Lung microvascular endothelial cell (primary cell): ENCODE measurements around the gene PRKAR1B. TPM values are rescaled to one million over a fixed set of nuclear protein-coding genes. Genes with fewer than 3 reads are reported as not detected.
A peak's percentile ranks its signal among the peaks of the same experiment; 100 is the strongest.
"Not testable (repeated sequence)": the region's sequence is repeated elsewhere in the genome, so short reads cannot be mapped to it uniquely, and the experiment has no call there.

Source experiments
- DNase-seq, 2 donors: peaks; one replicate each; pipeline versions ENCODE4 v3.0.0 to v3.0.0-alpha.2; 2010; ENCODE audit warnings: low read depth in 2 of 2
- total RNA-seq: library from RNA; depleted of rRNA; stranded (reverse); fragments of >200 nt; gene quantifications from 2 replicates; pipeline ENCODE4 v1.2.1, GENCODE V29; 2014

Gene PRKAR1B
- total RNA-seq, 1 donor from 2014 or later, result 71.8 TPM

DNA sequence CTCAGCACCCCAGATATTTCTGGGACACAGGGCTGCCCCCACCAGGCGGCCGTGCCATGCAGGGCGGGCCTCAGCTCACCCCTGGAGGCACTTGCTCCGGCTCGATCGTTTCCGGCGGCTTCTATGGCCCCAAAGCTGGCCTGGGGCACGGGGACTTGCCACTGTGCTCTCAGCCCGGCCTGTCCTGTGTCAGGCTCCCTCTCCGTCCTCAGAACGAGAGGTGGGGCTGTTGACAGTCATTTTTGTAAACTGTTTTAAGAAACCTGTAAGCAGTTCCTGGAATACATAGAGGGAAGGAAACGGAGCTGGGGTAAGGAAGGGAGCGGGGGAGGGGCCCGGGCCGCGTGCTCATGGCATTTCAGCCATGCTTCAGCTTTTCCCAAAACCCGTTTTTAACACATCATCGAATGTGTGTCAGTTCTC is 30.7 kb upstream of the PRKAR1B start:
- DNase-seq, result no peak

DNA sequence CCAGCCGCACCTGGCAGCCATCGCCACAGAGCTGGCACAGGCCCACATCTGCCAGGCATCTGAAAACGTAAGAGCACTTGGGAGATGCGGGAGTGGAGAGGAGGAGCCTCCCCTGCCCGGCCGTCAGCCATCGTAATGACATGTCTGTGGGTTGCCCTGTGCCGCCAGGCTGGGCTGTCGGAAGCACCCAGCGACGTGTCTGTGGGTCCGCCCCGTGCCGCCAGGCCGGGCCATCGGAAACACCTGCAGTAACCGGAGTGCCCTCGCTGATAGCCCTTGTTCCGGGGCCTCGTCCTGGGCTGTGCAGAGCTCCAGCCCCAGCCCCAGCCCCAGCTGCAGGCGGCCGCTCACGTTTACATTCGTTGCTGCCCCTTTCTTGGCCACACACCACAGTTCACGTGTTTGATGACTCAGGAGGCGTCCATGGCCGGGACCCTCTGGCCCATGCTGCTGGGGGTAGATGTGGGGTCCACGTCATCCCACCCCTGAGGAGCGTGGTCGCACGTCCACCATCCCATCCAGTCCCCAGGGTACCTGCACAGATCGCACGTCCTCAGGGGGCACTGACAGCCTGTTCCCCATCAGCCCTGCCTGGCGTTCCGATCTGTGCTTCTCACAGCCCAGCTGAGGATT is 30.0 kb upstream of the PRKAR1B start:
- no peak for DNase-seq

DNA sequence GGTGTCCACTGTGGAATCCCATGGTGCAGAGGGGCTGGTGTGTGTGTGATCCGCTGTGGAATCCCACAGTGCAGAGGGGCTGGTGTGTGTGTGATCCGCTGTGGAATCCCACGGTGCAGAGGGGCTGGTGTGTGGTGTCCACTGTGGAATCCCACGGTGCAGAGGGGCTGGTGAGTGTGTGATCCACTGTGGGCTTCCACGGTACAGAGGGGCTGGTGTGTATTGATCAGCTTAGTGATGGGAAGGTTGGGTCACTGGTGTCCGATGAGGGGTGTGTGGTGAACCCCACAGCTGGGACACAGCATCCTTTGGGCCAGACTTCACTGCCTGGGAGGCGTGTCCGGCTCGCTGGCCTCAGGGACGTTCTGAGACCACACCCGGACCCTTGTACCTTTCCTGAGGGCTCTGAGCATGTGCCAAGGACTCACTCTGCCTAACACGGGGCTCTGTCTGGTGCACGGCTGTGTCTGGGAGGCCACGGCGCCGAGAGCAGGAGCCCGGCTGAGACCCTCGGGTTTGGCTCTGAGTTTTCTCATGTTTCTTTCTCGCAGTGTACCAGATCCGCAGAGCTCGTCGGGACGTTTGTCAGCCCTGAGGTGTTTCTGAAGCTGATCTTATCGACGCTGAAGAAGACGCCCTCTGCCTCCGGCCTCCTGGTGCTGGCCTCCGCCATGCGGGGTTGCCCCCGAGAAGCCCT is 29.3 kb upstream of the PRKAR1B start:
- no peak for DNase-seq

DNA sequence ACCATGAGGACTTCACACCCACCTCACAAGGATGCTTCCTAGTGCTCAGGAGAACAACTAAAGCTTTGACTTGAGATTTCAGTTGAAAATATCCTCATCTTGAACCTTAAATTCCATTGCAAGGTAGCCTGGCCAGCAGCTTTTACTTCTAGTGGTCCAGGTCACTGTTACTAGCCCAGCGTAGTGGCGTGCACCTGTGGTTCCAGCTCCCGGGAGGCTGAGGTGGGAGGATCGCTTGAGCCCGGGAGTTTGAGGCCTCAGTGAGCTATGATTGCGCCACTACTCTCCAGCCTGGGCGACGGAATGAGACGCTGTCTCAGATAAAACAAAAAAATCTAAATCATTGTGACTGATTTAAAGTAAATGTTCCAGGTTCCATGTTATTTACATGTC is 28.3 kb upstream of the PRKAR1B start:
- DNase-seq, result no peak

DNA sequence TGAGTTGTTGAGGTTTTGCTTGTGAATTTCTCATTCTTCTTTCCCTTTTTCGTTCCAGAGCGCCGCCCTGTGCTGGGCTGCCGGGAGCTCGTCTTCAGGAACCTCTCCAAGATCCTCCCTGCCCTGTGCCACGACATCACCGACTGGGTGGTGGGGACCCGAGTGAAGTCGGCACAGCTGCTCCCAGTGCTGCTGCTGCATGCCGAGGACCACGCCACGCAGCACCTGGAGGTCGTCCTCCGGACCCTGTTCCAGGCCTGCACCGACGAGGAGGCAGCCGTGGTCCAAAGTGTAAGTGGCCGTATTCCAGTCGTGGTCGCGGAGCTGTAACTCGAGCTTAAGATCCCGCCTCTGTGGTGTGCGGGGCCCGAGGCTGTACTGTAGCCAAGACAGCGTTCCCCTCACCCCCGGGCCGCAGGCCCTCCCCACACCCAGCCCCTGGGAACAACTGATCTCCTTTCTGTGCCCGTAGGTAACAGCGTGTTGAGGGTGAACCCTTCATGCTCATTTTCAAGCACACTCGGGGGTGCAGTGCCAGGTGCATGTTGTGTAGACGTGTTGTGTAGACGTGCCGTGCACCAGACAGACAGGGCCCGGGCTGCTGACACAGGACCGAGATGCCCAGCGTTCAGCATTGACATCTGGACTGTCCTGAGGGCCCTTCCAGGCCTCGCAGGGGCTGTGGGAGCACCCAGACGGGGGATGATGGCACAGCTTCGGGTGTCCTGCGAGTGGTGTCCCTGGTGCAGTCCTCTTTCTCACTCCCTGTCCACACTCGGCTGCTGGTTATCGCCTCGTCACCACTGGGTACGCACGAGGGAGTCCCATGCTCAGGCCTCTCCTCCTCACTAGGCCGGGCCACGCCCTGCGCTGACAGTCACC is 27.7 kb upstream of the PRKAR1B start:
- DNase-seq, result no peak

DNA sequence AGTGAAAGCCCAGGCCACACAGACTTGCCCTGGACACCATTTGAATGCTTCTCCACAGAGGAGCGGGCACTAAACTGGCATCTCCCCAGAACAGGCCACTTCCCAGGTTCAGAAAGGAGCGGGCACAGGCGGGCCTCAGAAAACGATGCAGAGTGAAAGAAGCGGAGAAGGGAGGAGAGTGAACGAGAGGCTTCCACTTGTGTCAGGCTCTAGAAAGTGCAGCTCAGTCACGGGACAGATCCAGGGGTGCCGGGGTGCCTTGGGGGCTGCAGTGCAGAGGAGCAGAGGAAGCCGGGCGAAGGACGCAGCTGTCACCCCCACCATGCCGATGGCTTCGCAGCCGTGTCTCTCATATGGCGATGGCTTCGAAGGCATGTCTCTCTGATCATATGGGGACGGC is 26.1 kb upstream of the PRKAR1B start:
- no peak for DNase-seq

DNA sequence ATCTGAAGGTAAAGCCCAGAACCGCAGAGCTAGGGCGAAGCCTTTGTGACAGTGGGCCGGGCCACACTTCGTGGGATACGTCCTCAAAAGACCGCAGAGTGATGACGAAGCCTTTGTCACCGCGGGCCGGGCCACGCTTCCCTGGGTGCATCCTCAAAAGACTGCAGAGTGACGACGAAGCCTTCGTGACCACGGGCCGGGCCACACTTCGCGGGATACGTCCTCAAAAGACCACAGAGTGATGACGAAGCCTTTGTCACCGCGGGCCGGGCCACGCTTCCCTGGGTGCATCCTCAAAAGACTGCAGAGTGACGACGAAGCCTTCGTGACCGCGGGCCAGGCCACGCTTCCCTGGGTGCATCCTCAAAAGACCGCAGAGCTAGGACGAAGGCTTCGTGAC is 25.2 kb upstream of the PRKAR1B start:
- DNase-seq, result not testable (repeated sequence)

DNA sequence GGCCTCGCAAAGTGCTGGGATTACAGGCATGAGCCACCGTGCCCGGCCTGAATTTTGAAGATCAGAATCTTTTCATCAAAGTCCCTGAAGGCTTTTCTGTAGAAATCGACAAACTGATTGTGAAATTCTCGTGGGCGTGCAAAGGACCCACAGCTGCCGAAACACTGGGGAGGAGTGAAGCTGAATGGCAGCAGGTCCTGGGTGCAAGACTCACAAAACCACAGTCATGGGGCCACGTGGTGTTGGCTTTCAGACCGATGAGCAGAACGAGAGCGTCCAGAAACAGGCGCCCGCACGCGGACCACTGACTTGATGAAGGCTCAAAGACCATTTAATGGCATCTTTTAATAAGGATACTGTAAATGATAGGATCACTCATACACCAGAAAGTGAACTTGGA is 24.7 kb upstream of the PRKAR1B start:
- DNase-seq, result no peak

DNA sequence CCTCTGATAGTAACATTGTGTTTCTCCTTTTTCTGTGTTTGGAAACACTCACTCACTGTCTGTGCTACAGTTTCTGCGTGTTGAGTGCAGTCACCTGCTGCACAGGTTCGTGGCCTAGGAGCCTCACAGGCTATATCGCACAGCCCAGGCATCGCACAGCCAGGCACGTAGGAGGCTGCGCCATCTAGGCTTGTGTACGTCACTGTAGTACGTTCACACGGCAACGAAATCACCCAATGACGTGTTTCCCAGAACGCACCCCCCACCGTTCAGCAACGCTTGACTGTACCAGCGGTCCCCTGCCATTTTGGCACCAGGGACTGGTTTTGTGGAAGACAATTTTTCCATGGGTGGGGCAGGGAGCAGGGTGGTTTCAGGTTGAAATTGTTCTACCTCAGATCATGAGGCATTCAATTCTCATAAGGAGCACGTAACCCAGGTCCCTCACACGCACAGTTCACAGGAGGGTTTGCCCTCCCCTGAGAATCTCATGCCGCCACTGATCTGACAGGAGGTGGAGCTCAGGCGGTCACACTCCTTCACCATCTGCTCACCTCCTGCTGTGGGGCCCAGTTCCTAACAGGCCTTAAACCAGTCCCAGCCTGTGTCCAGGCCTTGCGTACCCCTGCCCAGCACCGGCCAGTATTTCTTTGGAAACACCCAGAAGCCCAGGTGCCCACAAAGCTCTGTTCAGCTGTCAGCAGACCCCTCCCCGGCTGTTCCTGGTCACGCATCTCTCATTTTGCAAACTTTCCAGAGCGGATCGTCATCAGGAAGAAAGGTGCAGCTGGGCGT is 23.2 kb upstream of the PRKAR1B start:
- no peak for DNase-seq

DNA sequence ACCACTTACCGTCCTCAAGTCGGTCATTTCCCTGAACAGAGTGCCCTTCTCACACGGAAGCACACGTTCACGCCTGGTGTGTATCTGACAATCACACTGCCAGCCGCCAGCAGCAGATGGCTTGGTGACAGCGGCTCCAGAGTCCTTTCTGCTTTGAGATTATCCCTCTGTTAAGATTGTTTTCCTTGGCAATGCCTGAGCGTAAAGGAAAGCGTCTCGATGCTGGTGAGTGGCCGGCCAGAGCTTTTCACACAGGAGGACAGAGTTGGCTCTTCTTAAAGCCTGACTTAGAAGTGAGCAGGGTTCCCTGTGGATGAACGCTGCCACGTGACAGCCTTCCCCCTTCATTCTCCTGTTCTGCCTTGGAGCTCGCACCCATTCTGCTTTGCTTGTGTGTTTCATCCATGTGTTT is 22.1 kb upstream of the PRKAR1B start:
- no peak for DNase-seq

DNA sequence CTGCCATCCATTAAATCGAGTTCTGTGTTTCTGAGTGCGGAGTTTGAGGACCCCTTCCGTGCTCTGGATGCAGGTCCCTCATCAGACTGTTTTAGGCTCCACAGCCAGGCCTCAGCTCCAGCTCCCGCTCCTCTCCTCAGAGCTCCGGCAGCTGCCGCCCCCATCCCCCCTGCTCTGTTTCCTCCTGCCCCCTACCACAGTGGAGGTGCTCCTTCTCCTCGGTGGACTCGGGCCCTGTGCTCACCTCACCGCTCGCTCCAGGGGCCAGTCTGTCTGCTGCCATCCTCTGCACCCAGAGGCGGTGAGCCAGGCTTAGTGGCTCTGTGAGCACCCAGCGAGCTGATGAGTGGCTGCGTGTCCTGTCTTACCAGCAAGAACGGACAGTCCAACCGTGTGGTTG is 21.4 kb upstream of the PRKAR1B start:
- no peak for DNase-seq

DNA sequence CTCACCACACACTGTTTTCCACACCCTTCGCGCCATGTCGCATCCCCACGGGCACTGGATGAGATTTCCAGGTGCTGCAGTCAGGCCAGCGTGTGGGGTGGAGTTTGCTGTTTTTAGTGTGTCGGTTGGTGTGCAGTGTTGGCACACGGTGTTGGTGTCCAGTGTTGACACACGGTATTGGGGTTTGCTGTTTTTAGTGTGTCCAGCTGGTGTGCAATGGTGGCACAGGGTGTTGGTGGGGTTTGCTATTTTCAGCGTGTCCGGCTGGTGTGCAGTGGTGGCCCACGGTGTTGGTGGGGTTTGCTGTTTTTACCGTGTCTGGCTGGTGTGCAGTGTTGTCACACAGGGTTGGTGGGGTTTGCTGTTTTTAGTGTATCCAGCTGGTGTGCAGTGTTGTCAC is 20.1 kb upstream of the PRKAR1B start:
- DNase-seq, result no peak

DNA sequence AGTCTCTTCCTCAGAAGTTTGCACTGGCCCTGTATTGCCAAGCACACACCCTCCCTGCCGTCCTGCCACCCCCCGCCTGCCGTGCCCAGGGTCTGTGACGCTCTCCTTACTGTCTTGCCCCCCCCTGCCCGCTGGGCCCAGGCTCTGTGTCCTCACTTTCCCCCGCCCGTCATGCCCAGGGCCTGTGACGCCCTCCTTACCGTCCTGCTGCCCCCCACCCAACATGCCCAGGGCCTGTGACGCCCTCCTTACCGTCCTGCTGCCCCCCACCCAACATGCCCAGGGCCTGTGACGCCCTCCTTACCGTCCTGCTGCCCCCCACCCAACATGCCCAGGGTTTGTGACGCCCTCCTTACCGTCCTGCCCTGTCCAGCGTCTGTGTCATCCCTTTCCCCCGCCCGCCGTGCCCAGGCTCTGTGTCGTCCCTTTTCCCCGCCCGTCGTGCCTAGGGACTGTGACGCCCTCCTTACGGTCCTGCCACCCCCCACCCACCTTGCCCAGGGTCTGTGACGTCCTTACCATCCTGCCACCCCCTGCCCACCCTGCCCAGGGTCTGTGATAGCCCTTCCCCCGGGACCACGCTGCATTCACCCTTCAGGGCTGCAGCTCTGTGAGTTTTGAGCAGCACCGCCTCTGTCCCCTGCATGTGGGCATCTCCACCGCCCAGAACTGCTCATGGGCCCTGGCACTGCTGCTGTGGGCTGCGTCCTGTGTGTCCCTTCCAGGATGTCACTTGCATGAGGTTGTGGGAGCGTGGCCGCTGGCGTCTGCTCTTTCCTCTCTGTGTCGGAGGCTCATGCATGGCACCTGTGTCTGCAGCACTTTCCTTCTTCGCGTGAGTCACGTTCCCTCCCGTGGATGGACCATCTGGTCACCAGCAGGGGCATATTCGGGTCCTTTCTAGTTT is 19.3 kb upstream of the PRKAR1B start:
- DNase-seq, result no peak

DNA sequence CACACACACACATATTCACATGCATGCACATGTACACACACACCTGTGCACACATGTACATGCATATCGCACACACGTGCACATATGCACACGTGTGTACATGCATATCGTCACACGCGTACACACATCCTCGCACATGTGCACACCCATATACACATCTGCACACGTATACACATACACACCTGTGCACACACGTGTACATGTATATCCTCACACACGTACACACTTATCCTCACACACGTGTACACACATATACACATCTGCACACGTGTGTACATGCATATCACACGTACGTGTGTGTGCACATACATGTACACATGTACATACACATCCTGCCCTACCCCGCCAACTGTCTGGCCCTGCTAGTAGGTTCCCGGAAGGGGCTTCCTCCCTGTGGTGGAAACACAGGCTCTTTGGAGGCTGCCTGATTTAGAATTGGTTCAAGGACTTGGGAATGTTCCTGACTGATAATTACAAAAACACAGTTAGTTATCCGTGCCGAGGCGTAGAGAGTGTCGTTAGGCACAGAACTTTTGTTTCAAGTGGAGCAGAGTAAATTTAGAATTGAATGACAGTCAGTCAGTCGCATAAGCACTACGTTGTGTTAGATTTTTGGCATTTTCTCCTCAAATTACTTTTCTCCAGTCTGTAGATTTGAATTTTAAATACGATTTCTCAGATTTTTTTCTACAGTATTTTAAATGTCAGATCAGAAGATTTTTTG is 18.5 kb upstream of the PRKAR1B start:
- DNase-seq, result no peak

DNA sequence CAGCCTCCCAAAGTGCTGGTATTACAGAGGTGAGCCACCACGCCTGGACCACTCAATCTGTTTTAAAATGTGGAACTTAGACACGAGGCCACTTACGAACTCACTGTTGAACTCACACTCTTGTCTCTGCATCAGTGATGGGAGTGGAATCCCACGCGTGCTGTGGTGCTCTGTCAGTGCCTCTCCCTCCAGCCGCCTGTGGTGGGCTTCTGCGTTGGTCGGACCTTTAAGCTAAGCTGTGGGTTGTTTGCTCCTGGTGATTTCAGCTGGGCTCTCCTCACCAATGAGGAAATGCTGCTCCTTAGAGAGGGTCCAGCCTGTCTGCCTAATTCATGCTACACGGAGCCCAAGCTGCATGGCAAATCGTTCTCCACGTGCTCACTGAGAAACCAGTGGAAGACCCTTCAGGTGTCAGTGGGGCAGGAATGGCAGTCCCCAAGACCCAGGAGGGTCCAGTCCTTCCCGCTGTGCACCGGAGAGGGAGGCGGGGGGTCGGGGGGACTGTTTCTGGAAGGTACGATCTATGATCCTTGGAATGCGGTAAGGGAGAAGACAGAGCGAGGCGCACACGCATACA is 17.9 kb upstream of the PRKAR1B start:
- DNase-seq, result no peak

DNA sequence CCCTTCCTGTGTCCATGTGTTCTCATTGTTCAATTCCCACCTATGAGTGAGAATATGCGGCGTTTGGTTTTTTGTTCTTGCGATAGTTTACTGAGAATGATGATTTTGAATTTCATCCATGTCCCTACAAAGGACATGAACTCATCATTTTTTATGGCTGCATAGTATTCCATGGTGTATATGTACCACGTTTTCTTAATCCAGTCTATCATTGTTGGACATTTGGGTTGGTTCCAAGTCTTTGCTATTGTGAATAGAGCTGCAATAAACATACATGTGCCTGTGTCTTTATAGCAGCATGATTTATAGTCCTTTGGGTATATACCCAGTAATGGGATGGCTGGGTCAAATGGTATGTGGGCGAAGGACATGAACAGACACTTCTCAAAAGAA is 17.0 kb upstream of the PRKAR1B start:
- not testable (repeated sequence) for DNase-seq

DNA sequence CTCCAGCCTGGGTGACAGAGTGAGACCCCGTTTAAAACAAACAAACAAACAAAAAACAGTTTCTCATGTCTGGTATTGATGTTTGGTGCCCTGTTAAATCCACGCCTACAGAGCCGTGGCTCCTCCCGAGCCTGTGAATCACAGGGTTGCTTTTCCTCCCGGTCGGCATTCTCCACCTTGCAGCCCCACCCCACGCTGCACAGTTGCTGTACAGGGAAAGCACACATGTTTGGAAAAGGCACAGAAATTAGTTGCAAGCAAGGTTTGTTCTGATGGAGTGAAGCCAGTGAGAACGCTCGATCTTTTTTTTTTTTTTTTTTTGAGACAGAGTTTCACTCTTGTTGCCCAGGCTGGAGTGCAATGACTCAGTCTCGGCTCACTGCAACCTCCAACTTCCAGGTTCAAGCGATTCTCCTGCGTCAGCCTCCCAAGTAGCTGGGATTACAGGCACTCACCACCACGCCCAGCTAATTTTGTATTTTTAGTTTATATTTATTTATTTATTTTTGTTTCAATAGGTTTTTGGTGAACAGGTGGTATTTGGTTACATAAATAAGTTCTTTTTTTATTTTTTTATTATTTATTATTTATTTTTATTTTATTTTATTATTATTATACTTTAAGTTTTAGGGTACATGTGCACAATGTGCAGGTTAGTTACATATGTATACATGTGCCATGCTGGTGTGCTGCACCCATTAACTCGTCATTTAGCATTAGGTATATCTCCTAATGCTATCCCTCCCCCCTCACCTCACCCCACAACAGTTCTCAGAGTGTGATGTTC is 16.5 kb upstream of the PRKAR1B start:
- peak in 1 of 2 donors; percentile 51 for DNase-seq

DNA sequence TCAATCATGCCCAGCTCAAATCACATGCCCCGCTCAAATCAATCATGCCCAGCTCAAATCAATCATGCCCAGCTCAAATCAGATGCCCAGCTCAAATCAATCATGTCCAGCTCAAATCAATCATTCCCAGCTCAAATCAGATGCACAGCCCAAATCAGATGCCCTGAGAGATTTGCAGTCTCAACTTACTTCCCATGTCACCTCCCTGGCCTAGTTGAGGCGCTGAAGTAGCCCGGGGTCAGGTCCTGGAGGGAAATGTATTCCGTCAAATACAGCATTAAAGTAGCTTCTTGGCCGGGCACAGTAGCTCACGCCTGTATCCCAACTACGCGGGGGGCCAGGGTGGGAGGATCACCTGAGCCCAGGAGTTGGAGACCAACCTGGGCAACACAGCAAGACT is 15.7 kb upstream of the PRKAR1B start:
- DNase-seq, result no peak

DNA sequence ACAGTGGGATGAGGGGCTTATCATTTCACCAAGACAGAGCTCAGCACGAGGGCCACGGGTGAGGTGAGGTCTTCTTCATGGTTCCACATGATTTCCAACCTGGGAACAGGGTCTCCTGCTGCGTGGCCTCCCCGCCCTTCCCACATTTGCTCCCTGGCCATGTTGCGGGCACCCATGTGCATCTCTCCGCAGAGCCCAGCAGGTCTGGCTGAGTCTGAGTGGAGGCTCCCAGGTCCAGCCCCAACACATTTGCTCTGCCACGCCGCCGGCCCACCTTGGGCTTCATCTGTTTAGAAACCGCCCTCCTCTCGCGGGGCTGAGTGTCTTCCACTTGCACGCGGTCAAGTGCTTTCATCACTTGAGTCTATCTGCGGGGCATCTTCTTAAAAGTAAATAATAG is 14.8 kb upstream of the PRKAR1B start:
- no peak for DNase-seq
